Liver (tissue), 9 donors: ENCODE results near the gene ESPN. TPM values are rescaled to one million over a fixed set of nuclear protein-coding genes. Genes with fewer than 3 reads are reported as not detected.

Experiments used
- DNase-seq: peaks from one replicate; pipeline ENCODE4 v3.0.0-alpha.2; 2017; ENCODE audit warnings: low spot score
- H3K27ac ChIP-seq, 2 donors: one replicate each; pipeline ENCODE4 v1.7.0; 2013; ENCODE audit warnings: inconsistent platforms in 2 of 2, low read length in 2 of 2, control low read depth in 1 of 2, low read depth in 1 of 2, mild to moderate bottlenecking in 1 of 2
- H3K27me3 ChIP-seq, 4 donors: one replicate each; pipeline versions ENCODE4 v1.6.1 to v1.7.0; 2013; ENCODE audit warnings: low read length in 3 of 4, inconsistent platforms in 1 of 4, mild to moderate bottlenecking in 1 of 4, moderate library complexity in 1 of 4; ENCODE audit not compliant: control insufficient read depth in 4 of 4, insufficient read depth in 4 of 4
- H3K36me3 ChIP-seq, 4 donors: one replicate each; pipeline versions ENCODE4 v1.6.1 to v1.7.0; 2013; ENCODE audit warnings: low read length in 3 of 4, mild to moderate bottlenecking in 3 of 4, low read depth in 1 of 4, moderate library complexity in 1 of 4; ENCODE audit not compliant: control insufficient read depth in 4 of 4, insufficient read depth in 3 of 4
- H3K4me1 ChIP-seq, 4 donors: one replicate each; pipeline versions ENCODE4 v1.6.1 to v1.7.0; 2013; ENCODE audit warnings: low read length in 3 of 4, mild to moderate bottlenecking in 3 of 4, moderate library complexity in 1 of 4; ENCODE audit not compliant: control insufficient read depth in 4 of 4, insufficient read depth in 4 of 4
- H3K4me3 ChIP-seq, 3 donors: one replicate each; pipeline versions ENCODE4 v1.6.1 to v1.7.0; 2013; ENCODE audit warnings: low read length in 3 of 3, control low read depth in 1 of 3, low read depth in 1 of 3, mild to moderate bottlenecking in 1 of 3
- H3K9ac ChIP-seq, 2 donors: one replicate each; pipeline ENCODE4 v1.7.0; 2013; ENCODE audit warnings: low read length in 2 of 2, mild to moderate bottlenecking in 2 of 2, moderate library complexity in 2 of 2, control low read depth in 1 of 2, low read depth in 1 of 2
- H3K9me3 ChIP-seq, 4 donors: one replicate each; pipeline versions ENCODE4 v1.6.1 to v1.7.0; 2013; ENCODE audit warnings: low read length in 3 of 4; ENCODE audit not compliant: control insufficient read depth in 4 of 4
- ATF3 ChIP-seq: IDR thresholded peaks from 2 replicates; pipeline ENCODE4 v1.6.1; 2016; ENCODE audit warnings: antibody characterized with exemption
- CTCF ChIP-seq: fragments of 150-350 bp; IDR thresholded peaks from 2 replicates; pipeline ENCODE4 v1.5.1; 2017; ENCODE audit warnings: improper control_type of control experiment, low read depth, low read length; ENCODE audit not compliant: missing input control
- EGR1 ChIP-seq, 2 donors: IDR thresholded peaks; 2 replicates each; pipeline ENCODE4 v1.6.1; 2016 to 2018; ENCODE audit warnings: antibody characterized with exemption in 2 of 2, low read depth in 2 of 2
- FOXA2 ChIP-seq: IDR thresholded peaks from 2 replicates; pipeline ENCODE4 v1.6.1; 2016; ENCODE audit warnings: antibody characterized with exemption
- GABPA ChIP-seq, 2 donors: IDR thresholded peaks in 1 of 2; conservative IDR thresholded peaks in 1 of 2; 2 replicates each; pipeline ENCODE4 v1.6.1; 2016; ENCODE audit warnings: antibody characterized with exemption in 2 of 2, mild to moderate bottlenecking in 1 of 2, moderate library complexity in 1 of 2
- HNF4A ChIP-seq, 2 donors: conservative IDR thresholded peaks; 2 replicates each; pipeline ENCODE4 v1.6.1; 2016; ENCODE audit warnings: antibody characterized with exemption in 2 of 2, mild to moderate bottlenecking in 2 of 2
- HNF4G ChIP-seq: IDR thresholded peaks from 2 replicates; pipeline ENCODE4 v1.6.1; 2016; ENCODE audit warnings: antibody characterized with exemption
- JUND ChIP-seq, 2 donors: IDR thresholded peaks; 2 replicates each; pipeline ENCODE4 v1.6.1; 2016; ENCODE audit warnings: antibody characterized with exemption in 2 of 2
- MAX ChIP-seq: IDR thresholded peaks from 2 replicates; pipeline ENCODE4 v1.6.1; 2016; ENCODE audit warnings: antibody characterized with exemption
- NR2F2 ChIP-seq: IDR thresholded peaks from 2 replicates; pipeline ENCODE4 v1.6.1; 2016; ENCODE audit warnings: antibody characterized with exemption
- RAD21 ChIP-seq, 2 donors: IDR thresholded peaks; 2 replicates each; pipeline ENCODE4 v1.6.1; 2016; ENCODE audit warnings: antibody characterized with exemption in 2 of 2, mild to moderate bottlenecking in 2 of 2
- RXRA ChIP-seq, 2 donors: IDR thresholded peaks; 2 replicates each; pipeline ENCODE4 v1.6.1; 2017 to 2018; ENCODE audit warnings: antibody characterized with exemption in 2 of 2, mild to moderate bottlenecking in 1 of 2
- SP1 ChIP-seq: IDR thresholded peaks from 2 replicates; pipeline ENCODE4 v1.6.1; 2018; ENCODE audit warnings: antibody characterized with exemption, mild to moderate bottlenecking
- TAF1 ChIP-seq: conservative IDR thresholded peaks from 2 replicates; pipeline ENCODE4 v1.6.1; 2016; ENCODE audit warnings: antibody characterized with exemption, mild to moderate bottlenecking
- YY1 ChIP-seq: IDR thresholded peaks from 2 replicates; pipeline ENCODE4 v1.6.1; 2016; ENCODE audit warnings: antibody characterized with exemption, mild to moderate bottlenecking
- ZBTB33 ChIP-seq: IDR thresholded peaks from 2 replicates; pipeline ENCODE4 v1.6.1; 2016; ENCODE audit warnings: antibody characterized with exemption
- WGBS: extraction: QIAGEN DNeasy Blood & Tissue Kit; methylation state at CpG from one replicate; pipeline ENCODE4 v1.1.7; 2013; 5-methylcytosine and 5-hydroxymethylcytosine counted together
- polyA plus RNA-seq, 2 donors: library from polyadenylated mRNA; stranded (reverse) in 1 of 2; unstranded in 1 of 2; fragments of 200-250 nt in 1 of 2; fragments of >200 nt in 1 of 2; fragmentation: Nextera tagmentation in 1 of 2; extraction: Ambion mirVana in 1 of 2; gene quantifications; one replicate each; pipeline versions ENCODE4 v1.2.1 to v1.2.3, GENCODE V29; 2013 to 2015
- total RNA-seq, 2 donors: library from RNA; depleted of rRNA; stranded (reverse); fragments of >200 nt; gene quantifications; one replicate each; pipeline ENCODE4 v1.2.3, GENCODE V29; 2014
- donor health status: healthy.
- donor health status: healthy.
- donor health status: healthy.
- donor health status: healthy.
- donor health status: healthy.

Gene ESPN
- total and polyA plus RNA-seq, 4 donors = 61.5 to 103 (median 68.2) TPM

- H3K36me3 ChIP-seq = no peaks in the 10 kb centered on the region
- no peak for TF ChIP-seq TAF1
- TF ChIP-seq YY1 = no peak
- TF ChIP-seq JUND (IDR thresholded peaks at IDR 0.05) = no peak
- no peak for TF ChIP-seq EGR1 (IDR thresholded peaks at IDR 0.05; ENCODE audit: low read depth in 2 of 2)
- TF ChIP-seq RXRA (IDR thresholded peaks at IDR 0.05) = no peak
- no peak for TF ChIP-seq MAX
- TF ChIP-seq NR2F2 = no peak
- no peak for TF ChIP-seq FOXA2
- TF ChIP-seq ZBTB33 = no peak
- no peak for TF ChIP-seq GABPA (IDR thresholded peaks at IDR 0.05 in 1 of 2, conservative IDR thresholded peaks at IDR 0.05 in 1 of 2)
- no peak for TF ChIP-seq CTCF
- WGBS = 3% methylated on average over 62 of the region's 62 CpGs
- no peak within 1 kb of the TSS for H3K27ac ChIP-seq
- peaks cover 19 to 37% (median 23%) of the 10 kb centered on the region in 4 donors for H3K4me1 ChIP-seq
- DNase-seq = no peak
- no peak within 1 kb of the TSS for H3K9ac ChIP-seq
- H3K4me3 ChIP-seq = peak within 1 kb of the TSS in 1 of 3 donors; percentile 34
- H3K9me3 ChIP-seq = no peaks in the 10 kb centered on the region
- H3K27me3 ChIP-seq = peaks cover 0 to 2% (median under 1%) of the 10 kb centered on the region in 4 donors
Observed at GRCh38 chr1:6419804-6420453, 4.6 kb upstream of the ESPN start, which contains the start of gene HES2. HES2 (minus strand) TSS chr1:6419919; CDS start chr1:6419820, 99 bp downstream.

- no peak overlapping the region for H3K9ac ChIP-seq
- H3K4me1 ChIP-seq = peaks cover 19 to 39% (median 25%) of the 10 kb centered on the region in 4 donors
- TF ChIP-seq NR2F2 (peak; percentile 10), RAD21 (IDR thresholded peaks at IDR 0.05) (no peak)
- no peak for DNase-seq
- peaks cover 2 to 3% (median 3%) of the 10 kb centered on the region in 4 donors for H3K27me3 ChIP-seq
- H3K27ac ChIP-seq = no peak overlapping the region
- 14% methylated on average over 44 of the region's 44 CpGs for WGBS
- H3K36me3 ChIP-seq = no peaks in the 10 kb centered on the region
- no peaks in the 10 kb centered on the region for H3K9me3 ChIP-seq
- no peak overlapping the region for H3K4me3 ChIP-seq
Observed at GRCh38 chr1:6420454-6421042, 4.0 kb upstream of the ESPN start.

GRCh38 chr1:6421266-6421665, 3.3 kb upstream of the ESPN start:
- no peak overlapping the region for H3K27ac ChIP-seq
- H3K4me1 ChIP-seq = peaks cover 19 to 39% (median 25%) of the 10 kb centered on the region in 4 donors
- no peak overlapping the region for H3K9ac ChIP-seq
- no peak overlapping the region for H3K4me3 ChIP-seq
- no peak for DNase-seq
- WGBS = 77% methylated on average over 4 of the region's 4 CpGs
- peaks cover 2 to 9% (median 3%) of the 10 kb centered on the region in 4 donors for H3K27me3 ChIP-seq
- H3K36me3 ChIP-seq = no peaks in the 10 kb centered on the region
- H3K9me3 ChIP-seq = no peaks in the 10 kb centered on the region
- no peak for TF ChIP-seq GABPA (IDR thresholded peaks at IDR 0.05 in 1 of 2, conservative IDR thresholded peaks at IDR 0.05 in 1 of 2)
- no peak for TF ChIP-seq TAF1
- TF ChIP-seq HNF4G = no peak
- no peak for TF ChIP-seq EGR1 (IDR thresholded peaks at IDR 0.05; ENCODE audit: low read depth in 2 of 2)
- TF ChIP-seq HNF4A (conservative IDR thresholded peaks at IDR 0.05) = no peak
- no peak for TF ChIP-seq JUND (IDR thresholded peaks at IDR 0.05)
- TF ChIP-seq MAX = no peak
- no peak for TF ChIP-seq ATF3
- no peak for TF ChIP-seq CTCF
- no peak for TF ChIP-seq YY1
- TF ChIP-seq FOXA2 = no peak
- TF ChIP-seq SP1 = no peak
- TF ChIP-seq RXRA (IDR thresholded peaks at IDR 0.05) = no peak
- TF ChIP-seq ZBTB33 = no peak
